Gastrocnemius medialis (tissue), 4 donors: Measurements from ENCODE around the gene PGF.

Experiments used
- POLR2A ChIP-seq, 2 donors: fragments of 450-650 bp; IDR thresholded peaks; one replicate each; pipeline ENCODE4 v1.6.1; 2017; ENCODE audit warnings: antibody characterized with exemption in 2 of 2, mild to moderate bottlenecking in 2 of 2, moderate library complexity in 2 of 2
- TF ChIP-seq, protein P1 (sequence below), 5 experiments: fragments of 450-650 bp in 3 of 5; fragments of 200-600 bp in 2 of 5; sonication (generic) in 2 of 5; IDR thresholded peaks in 4 of 5; conservative IDR thresholded peaks in 1 of 5; 1 replicate in 4 of 5; 2 replicates in 1 of 5; pipeline ENCODE4 v1.5.1; 2016 to 2019; ENCODE audit warnings: antibody characterized with exemption in 5 of 5, mild to moderate bottlenecking in 3 of 5, moderate library complexity in 3 of 5

DNA sequence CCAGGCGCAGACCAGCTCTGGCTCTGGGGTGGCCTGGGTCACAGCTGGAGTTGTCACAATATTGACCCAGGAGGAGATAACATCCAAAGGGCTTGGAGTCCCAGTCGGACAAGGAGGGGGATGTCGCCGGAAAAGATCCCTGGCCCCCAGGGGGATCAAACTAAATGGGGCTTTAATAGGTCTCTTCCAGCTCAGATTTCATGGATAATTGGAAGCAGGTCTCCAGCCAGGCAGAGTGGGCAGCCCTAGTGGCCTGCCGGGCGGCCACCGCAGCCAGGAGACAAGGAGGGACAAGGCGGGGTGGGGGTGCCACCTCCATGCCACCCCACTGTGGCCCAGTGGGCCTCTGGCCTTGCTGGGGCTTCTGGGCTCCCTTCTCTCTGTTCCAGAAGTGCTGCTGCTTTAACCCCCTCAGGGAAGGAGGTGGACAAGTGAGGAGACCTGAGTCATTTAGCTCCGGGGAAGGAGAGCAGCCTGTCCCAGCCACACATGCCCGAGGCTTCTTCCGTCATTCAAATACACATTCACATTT, 23.1 kb upstream of the PGF start:
- TF ChIP-seq, protein P1, sequence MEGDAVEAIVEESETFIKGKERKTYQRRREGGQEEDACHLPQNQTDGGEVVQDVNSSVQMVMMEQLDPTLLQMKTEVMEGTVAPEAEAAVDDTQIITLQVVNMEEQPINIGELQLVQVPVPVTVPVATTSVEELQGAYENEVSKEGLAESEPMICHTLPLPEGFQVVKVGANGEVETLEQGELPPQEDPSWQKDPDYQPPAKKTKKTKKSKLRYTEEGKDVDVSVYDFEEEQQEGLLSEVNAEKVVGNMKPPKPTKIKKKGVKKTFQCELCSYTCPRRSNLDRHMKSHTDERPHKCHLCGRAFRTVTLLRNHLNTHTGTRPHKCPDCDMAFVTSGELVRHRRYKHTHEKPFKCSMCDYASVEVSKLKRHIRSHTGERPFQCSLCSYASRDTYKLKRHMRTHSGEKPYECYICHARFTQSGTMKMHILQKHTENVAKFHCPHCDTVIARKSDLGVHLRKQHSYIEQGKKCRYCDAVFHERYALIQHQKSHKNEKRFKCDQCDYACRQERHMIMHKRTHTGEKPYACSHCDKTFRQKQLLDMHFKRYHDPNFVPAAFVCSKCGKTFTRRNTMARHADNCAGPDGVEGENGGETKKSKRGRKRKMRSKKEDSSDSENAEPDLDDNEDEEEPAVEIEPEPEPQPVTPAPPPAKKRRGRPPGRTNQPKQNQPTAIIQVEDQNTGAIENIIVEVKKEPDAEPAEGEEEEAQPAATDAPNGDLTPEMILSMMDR (IDR thresholded peaks at IDR 0.05 in 4 of 5, conservative IDR thresholded peaks at IDR 0.05 in 1 of 5), result no peak
- no peak for TF ChIP-seq POLR2A (IDR thresholded peaks at IDR 0.05)
